GM12872 (cell line): Measurements from ENCODE around the gene EMC7.

Experiments
- CTCF ChIP-seq: IDR thresholded peaks from 3 replicates; pipeline ENCODE4 v1.5.1; 2011; ENCODE audit warnings: low read depth, mild to moderate bottlenecking, low read length, moderate library complexity; ENCODE audit not compliant: insufficient read depth

EMC7 gene

DNA sequence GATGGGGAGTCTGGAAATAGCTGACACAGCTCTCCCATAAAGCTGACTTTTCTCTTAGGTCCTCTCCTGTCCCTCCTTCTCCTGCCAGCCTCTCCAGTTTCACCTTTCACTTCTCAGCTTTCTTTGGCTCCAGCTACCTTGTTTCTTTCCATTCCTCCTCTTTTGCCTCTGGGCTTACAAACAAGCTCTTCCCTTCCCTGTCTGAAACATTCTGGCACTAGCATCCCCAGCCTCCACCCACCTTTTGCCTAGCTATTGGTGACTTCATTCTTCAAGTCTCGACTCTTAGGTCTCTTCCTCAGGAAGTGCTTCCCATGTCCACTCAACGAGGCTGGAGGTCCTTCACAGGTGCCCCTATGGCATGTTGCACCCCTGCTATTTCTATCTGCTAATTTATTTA is 42.2 kb downstream of the EMC7 start:
- TF ChIP-seq CTCF: no peak

GRCh38 chr15:34056911-34057310 is 44.8 kb downstream of the EMC7 start:
- no peak for TF ChIP-seq CTCF

DNA sequence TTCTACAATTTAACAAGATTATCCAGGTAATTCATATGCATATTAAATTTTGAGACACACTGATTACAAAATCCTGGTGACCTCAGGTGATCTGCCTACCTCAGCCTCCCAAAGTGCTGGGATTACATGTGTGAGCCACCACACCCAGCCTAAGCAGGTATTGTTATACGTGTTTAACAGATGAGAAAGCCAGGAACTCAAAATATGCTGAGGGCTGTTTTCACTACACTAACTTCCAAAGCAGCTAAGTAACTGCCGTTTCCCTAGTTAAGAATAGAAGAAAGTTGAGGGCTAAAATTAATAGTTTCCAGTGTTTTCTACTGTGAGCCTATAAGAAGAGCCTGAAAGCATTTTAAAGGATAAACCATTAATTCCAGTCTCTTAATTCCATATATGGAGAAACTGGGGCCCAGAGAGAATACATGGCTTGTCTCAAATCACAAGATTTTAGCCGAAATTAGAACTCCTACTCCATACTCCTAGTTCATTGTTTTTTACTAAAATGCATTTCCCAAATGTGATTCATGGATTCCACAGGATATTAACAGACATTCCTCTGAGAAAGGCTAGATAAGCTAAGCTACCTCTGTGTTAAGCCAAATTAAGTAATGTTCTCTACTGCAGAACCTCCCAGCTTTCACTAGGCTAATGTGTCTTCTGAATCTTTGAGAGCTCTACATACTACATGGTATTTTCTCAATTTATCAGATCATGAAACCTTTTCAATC is 45.6 kb downstream of the EMC7 start:
- no peak for TF ChIP-seq CTCF

- no peak for TF ChIP-seq CTCF
Observed at GRCh38 chr15:34054081-34054707, 47.5 kb downstream of the EMC7 start.

DNA sequence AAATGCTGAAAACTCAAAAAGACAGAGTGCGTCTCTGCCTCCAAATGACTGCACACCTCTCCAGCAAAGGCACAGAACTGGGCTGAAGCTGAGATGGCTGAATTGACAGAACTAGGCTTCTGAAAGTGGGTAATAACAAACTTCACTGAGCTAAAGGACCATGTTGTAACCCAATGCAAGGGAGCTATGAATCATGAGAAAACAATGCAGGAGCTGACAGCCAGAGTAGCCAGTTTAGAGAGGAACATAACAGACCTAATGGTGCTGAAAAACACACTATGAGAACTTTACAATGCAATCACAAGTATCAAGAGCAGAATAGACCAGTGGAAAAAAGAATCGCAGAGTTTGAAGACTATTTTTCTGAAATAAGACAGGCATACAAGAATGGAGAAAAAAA is 52.5 kb downstream of the EMC7 start:
- no peak for TF ChIP-seq CTCF

GRCh38 chr15:34047893-34048775 is 53.5 kb downstream of the EMC7 start:
- no peak for TF ChIP-seq CTCF

DNA sequence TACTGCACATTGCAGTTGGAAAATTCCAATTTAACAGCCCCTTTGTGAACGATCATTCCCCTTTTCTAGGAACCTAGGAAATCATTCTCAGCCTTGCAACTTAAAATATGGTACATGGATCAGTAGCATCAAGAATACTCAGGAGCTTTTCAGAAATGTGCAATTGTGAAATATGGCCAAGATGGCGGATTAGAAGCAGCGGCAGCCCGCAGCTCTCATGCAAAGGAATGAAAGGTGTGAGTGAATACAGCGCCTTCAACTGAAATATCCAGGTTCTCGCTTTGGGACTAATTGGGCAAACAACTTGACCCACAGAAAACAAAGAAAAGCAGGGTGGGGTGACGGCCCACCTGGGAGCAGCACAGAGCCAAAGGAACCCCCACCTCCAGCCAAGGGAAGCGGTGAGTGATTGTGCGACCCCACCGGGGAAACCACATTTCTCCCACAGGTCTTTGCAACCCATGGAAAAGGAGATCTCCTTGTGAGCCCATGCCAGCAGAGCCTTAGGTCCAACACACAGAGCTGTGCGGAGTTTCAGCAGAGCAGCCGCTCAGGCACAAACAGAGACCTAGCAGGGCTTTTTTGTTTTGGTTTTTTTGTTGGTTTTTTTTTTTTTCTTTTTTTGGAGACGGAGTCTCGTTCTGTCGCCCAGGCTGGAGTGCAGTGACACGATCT is 55.1 kb downstream of the EMC7 start:
- no peak for TF ChIP-seq CTCF
